T-helper 9 cell (primary cell): Measurements from ENCODE around the gene MEIOB.
"Not testable (repeated sequence)": the region's sequence is repeated elsewhere in the genome, so short reads cannot be mapped to it uniquely, and the experiment has no call there.

Experiments used
- DNase-seq: peaks from one replicate; pipeline ENCODE4 v3.0.0-alpha.2; 2020
- total RNA-seq, 2 donors: gene quantifications; one replicate each; lab custom pipeline; 2026; lab: John Stamatoyannopoulos, UW

The MEIOB gene, protein sequence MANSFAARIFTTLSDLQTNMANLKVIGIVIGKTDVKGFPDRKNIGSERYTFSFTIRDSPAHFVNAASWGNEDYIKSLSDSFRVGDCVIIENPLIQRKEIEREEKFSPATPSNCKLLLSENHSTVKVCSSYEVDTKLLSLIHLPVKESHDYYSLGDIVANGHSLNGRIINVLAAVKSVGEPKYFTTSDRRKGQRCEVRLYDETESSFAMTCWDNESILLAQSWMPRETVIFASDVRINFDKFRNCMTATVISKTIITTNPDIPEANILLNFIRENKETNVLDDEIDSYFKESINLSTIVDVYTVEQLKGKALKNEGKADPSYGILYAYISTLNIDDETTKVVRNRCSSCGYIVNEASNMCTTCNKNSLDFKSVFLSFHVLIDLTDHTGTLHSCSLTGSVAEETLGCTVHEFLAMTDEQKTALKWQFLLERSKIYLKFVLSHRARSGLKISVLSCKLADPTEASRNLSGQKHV
- 0 reads per million in 2 donors for total RNA-seq

DNA sequence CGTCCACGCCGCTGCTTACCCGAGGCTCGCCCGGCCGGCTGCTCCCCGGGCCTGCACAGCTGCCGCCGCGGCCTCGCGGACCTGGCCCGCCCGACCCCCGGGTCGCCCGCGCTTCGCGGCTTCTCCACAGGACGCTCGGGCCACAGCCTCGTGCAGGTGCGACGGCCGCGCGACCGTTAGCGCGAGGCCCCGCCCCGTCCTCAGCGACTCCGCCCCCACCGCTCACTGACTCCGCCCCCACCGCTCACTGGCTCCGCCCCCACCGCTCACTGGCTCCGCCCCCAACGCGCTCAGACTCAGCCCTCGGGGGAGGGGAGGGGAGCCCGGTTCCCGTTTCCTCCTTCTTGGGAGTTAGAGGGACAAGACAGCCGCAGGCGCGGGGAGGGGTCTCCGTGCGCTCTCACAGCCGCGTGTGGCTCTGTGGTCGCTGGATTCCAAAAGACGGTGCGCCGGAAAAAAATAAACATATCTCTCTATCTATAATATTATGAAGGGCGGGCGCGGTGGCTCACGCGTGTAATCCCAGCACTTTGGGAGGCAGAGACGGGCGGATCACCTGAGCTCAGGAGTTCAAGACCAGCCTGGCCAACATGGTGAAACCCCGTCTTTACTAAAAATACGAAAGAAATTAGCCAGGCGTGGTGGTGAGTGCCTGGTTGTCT lies at the start of gene MEIOB:
Gene MEIOB, minus strand, starts transcription at position 191 of the 662 bp plus-strand sequence. CDS start 3,989 bp downstream, outside the sequence.
- no peak for DNase-seq

GRCh38 chr16:1920727-1921171 lies 48.8 kb upstream of the MEIOB start:
- DNase-seq = no peak

- not testable (repeated sequence) for DNase-seq
Measured at GRCh38 chr16:1920122-1920521, 48.2 kb upstream of the MEIOB start.

DNA sequence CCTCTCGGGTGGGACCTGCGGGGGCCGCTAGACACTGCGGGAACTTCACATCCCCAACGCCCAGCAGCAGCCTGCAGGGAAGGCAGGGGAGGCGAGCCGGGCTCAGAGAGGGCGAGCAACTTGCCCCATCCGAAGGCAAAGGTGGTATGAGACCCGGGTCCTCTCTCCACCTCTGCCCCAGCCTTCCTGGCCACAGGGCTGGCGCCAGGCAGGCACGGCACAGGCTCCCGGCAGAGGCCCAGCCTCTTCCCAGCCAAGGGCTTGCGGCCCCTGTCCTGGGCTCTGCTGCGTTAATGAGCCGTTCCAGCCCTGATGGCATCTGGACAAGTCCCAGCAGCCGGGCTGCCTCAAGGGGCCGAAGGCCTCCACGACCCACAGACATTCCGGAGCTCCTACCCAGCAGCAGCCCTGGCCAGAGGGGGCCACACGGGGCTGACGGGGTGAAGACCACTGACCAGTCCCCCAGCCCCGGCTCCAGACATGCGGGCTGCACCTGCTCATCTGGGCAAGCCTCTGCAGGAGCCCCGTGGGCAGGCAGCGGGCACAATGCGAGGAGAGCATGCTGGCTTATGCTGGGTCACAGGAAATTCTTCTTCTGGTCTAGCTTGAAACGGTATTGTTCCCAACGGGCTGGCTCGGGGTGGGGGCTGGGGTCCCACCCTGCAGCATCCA lies 47.5 kb upstream of the MEIOB start:
- DNase-seq = no peak

DNA sequence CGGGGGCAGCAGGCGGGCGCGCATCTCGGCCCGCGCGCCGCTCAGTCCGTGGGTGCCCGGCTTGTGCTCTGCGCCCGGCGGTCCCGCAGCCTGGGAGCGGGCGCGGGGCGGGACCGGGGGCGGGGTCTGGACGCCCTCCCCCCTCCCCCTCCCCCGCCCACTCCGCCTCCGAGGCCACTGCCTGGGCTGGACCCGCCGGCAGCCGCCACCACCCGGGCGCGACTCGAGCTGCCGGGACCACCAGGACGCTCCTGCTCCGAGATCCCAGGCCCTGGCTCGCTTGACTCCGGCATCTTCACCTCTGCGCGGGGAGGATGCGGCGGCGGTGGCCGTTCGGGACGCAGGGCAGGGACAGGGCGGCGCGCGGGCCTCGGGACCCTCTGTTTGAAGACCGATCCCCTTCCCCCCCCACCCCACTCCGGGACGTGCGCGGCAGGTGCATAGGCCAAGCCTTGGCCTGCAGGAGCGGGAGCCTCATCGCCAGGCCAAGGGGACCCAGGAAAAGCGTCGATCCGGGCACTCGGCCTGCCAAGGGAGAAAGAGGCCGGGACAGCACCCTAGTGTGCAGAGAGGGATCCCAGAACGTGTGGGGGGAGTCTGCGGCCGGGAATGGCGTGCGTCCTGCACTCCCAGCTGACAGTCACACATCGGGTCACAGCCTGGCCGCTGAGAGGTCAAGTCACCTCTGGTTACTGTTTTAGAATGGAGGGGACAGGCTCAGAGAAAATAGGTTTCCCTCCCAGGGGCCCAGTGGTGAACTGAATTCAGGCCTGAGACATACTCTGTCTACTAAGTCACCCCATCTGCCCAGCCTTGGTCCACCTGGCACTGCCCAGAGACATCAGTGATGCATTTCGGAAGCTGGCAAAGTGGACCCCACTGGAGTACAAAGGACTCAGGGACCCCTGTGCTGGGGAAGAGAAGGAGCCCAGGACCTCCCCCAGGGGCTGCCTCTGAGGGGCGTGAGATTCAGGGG lies 46.7 kb upstream of the MEIOB start, which contains the start of gene HS3ST6:
Gene HS3ST6, minus strand, starts transcription at position 65 of the 976 bp plus-strand sequence. CDS start 92 bp downstream, outside the sequence.
- no peak for DNase-seq

- DNase-seq = no peak
Measured at GRCh38 chr16:1917665-1918350, 45.8 kb upstream of the MEIOB start.

DNA sequence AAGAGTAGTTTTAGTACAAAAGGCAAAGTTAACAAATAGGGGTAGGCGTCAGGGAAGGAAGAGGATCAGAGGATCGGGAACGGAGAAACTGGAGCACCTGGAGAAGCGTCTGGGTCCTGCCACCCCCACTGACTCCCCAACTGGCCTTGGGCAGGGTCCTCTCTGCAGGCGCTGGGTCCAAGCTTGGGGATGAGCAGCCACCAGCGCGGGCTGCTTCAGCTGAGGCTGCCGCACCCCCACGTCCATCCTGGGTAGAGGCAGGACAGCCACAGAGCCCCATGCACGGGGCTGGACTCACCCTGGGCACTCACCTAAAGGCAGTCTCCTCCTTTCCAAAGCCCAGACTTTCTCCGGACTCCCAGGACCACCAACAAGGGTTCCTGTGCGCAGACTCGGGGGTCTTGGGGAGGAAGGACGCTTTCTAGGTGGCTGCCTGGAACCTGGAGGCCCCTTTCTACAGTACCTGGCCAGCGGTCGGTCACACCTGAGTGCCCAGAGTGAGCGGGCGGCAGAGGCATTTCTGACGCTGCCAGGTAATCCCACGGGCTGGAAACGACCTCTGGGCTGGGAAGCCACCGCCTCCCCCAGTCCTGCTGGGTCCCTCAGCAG lies 45.2 kb upstream of the MEIOB start:
- DNase-seq = no peak

- DNase-seq = no peak
Measured at GRCh38 chr16:1916640-1916990, 44.7 kb upstream of the MEIOB start.

DNA sequence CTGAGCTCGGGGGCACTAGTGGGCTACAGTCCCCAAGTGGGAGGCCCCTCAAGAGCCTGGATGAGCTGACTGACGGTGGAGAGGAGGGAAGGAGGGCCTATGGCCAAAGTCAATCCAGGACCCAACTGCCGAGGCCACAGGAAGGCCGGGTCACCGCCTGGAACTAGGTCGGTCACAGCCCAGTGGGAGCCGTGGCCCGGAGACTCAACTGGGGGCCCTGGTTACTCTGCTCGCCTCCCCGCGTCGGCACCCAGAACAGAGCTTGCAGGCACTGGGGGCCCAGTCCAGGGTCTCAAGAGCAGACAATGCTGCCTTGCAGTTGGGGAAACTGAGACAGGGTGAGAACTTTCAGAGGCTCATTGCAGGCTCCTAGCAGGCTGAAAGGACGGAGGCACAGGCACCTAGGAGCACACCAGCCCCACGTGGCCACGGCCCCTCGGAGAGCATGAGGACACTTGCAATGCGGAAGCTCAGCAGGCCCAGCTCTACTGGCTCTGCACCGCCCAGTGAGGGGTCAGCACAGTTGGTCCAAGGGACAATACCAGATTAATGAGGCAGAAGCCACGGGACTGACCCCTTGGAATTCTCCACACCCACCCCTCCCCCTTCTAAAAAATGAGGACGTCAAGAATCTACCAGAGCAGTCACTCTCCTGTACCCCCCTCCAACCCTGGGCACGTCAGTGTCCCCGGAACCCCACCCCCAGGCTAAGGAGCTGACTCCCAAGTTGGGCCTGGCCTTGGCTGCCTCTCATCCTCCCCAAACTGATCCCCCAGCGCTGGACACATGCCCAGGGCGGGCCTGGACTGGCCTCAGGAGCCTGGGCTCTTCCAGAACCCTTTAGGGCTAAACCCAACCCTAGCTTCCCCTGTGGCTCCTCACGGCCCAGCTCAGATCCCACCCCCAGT lies 44.0 kb upstream of the MEIOB start:
- no peak for DNase-seq

- DNase-seq = no peak
Measured at GRCh38 chr16:1914988-1915387, 43.0 kb upstream of the MEIOB start.

GRCh38 chr16:1914084-1914608 lies 42.2 kb upstream of the MEIOB start:
- no peak for DNase-seq

DNA sequence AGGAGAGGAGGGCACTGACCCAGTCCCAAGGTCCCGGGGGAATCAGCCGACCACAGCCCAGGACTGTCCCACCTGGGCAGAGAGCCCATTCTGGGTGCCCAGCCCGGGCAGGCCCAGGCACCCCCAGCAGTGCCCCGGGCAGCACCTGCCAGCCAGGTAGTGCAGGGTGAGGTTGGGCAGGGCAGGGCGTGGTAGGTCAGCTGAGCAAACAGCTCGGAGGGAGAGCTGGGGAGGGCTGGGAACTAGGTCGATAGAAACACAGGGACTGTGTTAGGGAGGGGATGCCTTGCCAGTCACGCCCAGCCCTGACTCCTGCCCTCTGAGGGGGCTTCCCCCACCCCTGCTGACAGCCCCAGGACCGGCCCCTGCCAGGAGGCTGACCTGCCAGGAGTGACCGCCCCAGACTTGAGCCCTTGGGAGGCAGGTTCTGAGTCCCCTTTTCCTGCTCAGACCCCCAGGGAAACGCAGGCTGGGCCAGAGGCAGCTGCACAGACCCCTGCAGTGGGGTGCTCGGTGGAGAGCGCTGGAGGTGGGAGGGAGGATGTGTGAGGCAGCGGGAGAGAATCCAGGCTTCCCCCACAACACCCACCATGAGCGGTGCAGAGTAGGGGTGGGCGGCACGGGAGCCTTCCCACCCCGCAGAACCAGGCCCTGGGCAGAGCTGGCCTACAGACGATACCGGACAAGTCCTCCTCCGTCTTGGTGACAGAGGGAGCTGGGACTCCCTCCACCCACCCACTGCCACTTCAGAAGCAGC lies 41.5 kb upstream of the MEIOB start:
- DNase-seq = no peak

- no peak for DNase-seq
Measured at GRCh38 chr16:1912215-1912543, 40.2 kb upstream of the MEIOB start.

DNA sequence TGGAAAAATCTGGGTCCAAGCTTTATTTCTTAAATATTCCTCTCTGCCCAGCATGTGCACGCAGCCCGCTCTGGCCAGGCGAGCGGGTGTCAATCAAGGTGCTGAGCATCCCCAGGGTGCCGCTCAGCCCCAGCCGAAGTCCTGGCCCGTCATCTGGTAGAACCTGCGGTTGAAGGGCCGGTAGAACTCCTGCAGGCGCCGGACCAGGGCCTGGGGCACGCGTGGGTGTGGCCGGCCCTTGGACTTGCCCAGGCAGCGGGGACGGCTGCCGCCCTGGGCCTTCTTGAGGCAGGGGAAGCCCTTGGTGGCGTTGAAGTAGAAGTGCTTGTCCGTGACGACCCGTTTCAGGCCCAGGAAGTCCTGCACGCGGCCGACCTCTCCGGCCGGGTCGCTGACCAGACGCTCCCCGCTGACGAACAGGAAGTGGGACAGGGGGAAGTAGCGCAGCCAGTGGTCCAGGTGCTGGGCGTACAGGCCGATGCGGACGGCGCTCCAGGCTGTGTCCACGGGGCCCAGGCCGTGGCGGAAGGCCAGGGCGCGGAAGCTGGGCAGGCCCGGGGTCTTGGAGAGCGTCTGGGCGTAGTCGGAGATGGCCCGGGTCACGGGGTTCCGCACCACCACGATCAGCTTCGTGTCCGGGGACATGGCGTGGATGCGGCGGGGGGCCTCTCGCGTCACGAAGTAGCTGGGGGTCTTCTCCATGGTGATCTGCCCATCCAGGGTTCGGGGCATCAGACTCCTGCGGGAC lies 39.7 kb upstream of the MEIOB start:
- DNase-seq = no peak

- no peak for DNase-seq
Measured at GRCh38 chr16:1909561-1910231, 37.7 kb upstream of the MEIOB start.

DNA sequence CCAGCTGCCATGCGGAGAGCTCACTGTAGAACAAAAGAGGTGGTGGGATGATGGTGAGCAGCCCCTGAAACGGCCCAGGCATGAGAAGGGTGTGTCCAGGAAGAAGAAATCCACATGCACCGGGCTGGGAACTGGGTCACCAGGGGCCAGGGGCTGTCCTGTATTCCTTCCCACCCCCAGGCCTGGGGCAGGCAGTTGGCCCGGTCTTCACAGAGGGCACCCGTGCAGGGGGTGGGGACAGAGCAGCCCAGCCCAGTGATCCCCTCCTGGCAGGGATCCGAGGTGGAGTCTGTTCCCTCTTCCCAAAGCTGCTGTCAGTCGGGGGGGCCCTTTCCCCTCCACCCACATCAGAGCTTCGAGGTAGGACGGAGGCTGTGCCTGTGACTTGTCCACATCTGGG lies 37.0 kb upstream of the MEIOB start:
- DNase-seq = no peak

DNA sequence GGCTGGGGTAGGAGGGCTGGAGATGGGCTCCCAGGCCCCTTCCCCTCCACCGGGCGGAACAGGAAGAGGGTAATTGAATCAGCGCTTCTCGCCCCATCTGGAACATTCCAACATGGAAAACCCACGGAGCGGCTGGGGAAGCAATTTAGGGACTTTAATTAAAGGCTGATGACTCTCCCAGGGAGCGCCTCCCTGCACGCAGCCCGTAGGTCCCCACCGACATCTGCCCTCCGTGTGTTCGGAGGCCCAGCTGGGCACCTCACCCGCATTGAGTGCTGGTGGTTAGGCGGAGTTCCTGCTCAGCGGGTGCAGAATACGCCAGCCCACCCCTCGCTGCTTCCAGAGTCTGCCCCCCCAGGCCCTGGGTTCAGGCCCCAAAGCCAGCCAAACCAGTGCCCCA lies 36.2 kb upstream of the MEIOB start:
- DNase-seq = no peak
